HepG2 (cell line): ENCODE measurements around the gene NFKB2. TPM values are rescaled to one million over a fixed set of nuclear protein-coding genes. Genes with fewer than 3 reads are reported as not detected.

ENCODE experiments used
- ATAC-seq: fragments of 200-7000 bp; cut with Tn5 transposase; 3 replicates; pipeline ENCODE4 v1.9.1; 2020; ENCODE audit warnings: mild to moderate bottlenecking, moderate library complexity
- BruUV-seq: library from RNA; stranded (reverse); fragments of 400-500 nt; replicated peaks from 2 replicates; lab custom pipeline; 2021; lab: Mats Ljungman, UMichigan
- CTCF ChIA-PET: fragments of 300-600 bp; formaldehyde crosslinking; extraction: SDS; loops from one replicate; lab custom pipeline; 2021; ENCODE audit warnings: low total read pairs, inconsistent platforms, low intra/inter-chr PET ratio; lab: Yijun Ruan, JAX
- POLR2A ChIA-PET: fragments of 350-600 bp; sonication (Branson Sonifier 250); formaldehyde crosslinking; loops from one replicate; lab custom pipeline; 2020; ENCODE audit warnings: antibody characterized with exemption, inconsistent platforms; lab: Yijun Ruan, JAX
- DNase-seq: peaks from one replicate; pipeline ENCODE4 v3.0.0-alpha.2; 2015; ENCODE audit warnings: low spot score
- FAIRE-seq: peaks from 3 replicates; lab custom pipeline; 2011; peaks lifted over from hg19 to GRCh38; lab: Jason Lieb, UNC
- H2AFZ ChIP-seq: one replicate; pipeline ENCODE4 v1.6.1; 2011; ENCODE audit warnings: low read length, inconsistent platforms
- H3K27ac ChIP-seq: fragments of 300-600 bp; 3 replicates; pipeline ENCODE4 v1.8.0; 2011; ENCODE audit warnings: mixed run types, mild to moderate bottlenecking, mixed read lengths, low read length, inconsistent platforms; ENCODE audit not compliant: insufficient read depth; ENCODE audit errors: extremely low read length
- H3K27me3 ChIP-seq, 2 experiments: fragments of 200-600 bp in 1 of 2; 2 replicates in 1 of 2; 3 replicates in 1 of 2; pipeline versions ENCODE4 v1.6.0 to v1.8.0; 2011; ENCODE audit warnings: low read length in 2 of 2, mild to moderate bottlenecking in 2 of 2, moderate library complexity in 2 of 2, inconsistent platforms in 1 of 2; ENCODE audit not compliant: insufficient read depth in 2 of 2, control insufficient read depth in 1 of 2
- H3K36me3 ChIP-seq, 2 experiments: fragments of 200-600 bp in 1 of 2; replicated peaks in 1 of 2; 2 replicates in 1 of 2; 3 replicates in 1 of 2; pipeline versions ENCODE4 v1.5.1 to v1.8.0; 2011; ENCODE audit warnings: low read length in 2 of 2, inconsistent platforms in 1 of 2; ENCODE audit not compliant: insufficient read depth in 2 of 2, control insufficient read depth in 1 of 2
- H3K4me1 ChIP-seq: 2 replicates; pipeline ENCODE4 v1.5.1; 2012; ENCODE audit warnings: low read length, inconsistent platforms; ENCODE audit not compliant: insufficient read depth
- H3K4me2 ChIP-seq: 2 replicates; pipeline ENCODE4 v1.6.0; 2011; ENCODE audit warnings: low read depth, low read length, inconsistent platforms
- H3K4me3 ChIP-seq, 3 experiments: fragments of 200-600 bp in 1 of 3; sonication (generic), shearing (Covaris generic) in 1 of 3; replicated peaks in 1 of 3; 2 replicates each; pipeline ENCODE4 v1.5.1; 2011 to 2016; ENCODE audit warnings: low read length in 3 of 3, inconsistent platforms in 2 of 3, low read depth in 2 of 3, mild to moderate bottlenecking in 2 of 3, control low read depth in 1 of 3, mixed read lengths in 1 of 3; ENCODE audit not compliant: insufficient read depth in 1 of 3
- H3K79me2 ChIP-seq: one replicate; pipeline ENCODE4 v1.6.1; 2011; ENCODE audit warnings: low read length, inconsistent platforms; ENCODE audit not compliant: insufficient read depth
- H3K9ac ChIP-seq: 2 replicates; pipeline ENCODE4 v1.6.0; 2011; ENCODE audit warnings: mild to moderate bottlenecking, low read depth, low read length, inconsistent platforms; ENCODE audit not compliant: insufficient read depth
- H3K9me3 ChIP-seq: 2 replicates; pipeline ENCODE4 v1.5.1; 2012; ENCODE audit warnings: mild to moderate bottlenecking, low read length
- H4K20me1 ChIP-seq: 2 replicates; pipeline ENCODE4 v1.6.0; 2011; ENCODE audit warnings: inconsistent platforms, mild to moderate bottlenecking, low read length, moderate library complexity; ENCODE audit not compliant: insufficient read depth
- BORCS8-MEF2B ChIP-seq: sonication (generic); formaldehyde crosslinking; IDR thresholded peaks from 2 replicates; pipeline ENCODE4 v1.8.0; 2022; ENCODE audit warnings: mild to moderate bottlenecking, missing genetic modification reagents
- CEBPB ChIP-seq: IDR thresholded peaks from 2 replicates; pipeline ENCODE4 v1.6.1; 2011; ENCODE audit warnings: low read depth, low read length, improper control_type of control experiment, borderline replicate concordance
- CREM ChIP-seq, 2 experiments: sonication (generic) in 1 of 2; formaldehyde crosslinking in 1 of 2; IDR thresholded peaks; 2 replicates each; pipeline versions ENCODE4 v1.4.0 to v1.6.1; 2016 to 2020; ENCODE audit warnings: antibody characterized with exemption in 1 of 2, mild to moderate bottlenecking in 1 of 2, missing genetic modification reagents in 1 of 2
- HDAC6 ChIP-seq: fragments of 200-600 bp; sonication (generic); IDR thresholded peaks from 2 replicates; pipeline ENCODE4 v1.7.0; 2017; ENCODE audit warnings: mild to moderate bottlenecking, antibody characterized with exemption, low read length, low read depth
- HNRNPLL ChIP-seq: fragments of 200-400 bp; formaldehyde crosslinking; IDR thresholded peaks from 2 replicates; pipeline ENCODE4 v1.6.1; 2017; ENCODE audit warnings: mild to moderate bottlenecking, low read depth, low read length; ENCODE audit not compliant: poor library complexity, severe bottlenecking
- PHF21A ChIP-seq: sonication (generic); formaldehyde crosslinking; IDR thresholded peaks from 2 replicates; pipeline ENCODE4 v1.5.0; 2020; ENCODE audit warnings: mild to moderate bottlenecking, missing genetic modification reagents
- TAF1 ChIP-seq: sonication (generic); formaldehyde crosslinking; IDR thresholded peaks from 2 replicates; pipeline ENCODE4 v1.4.0; 2020; ENCODE audit warnings: missing genetic modification reagents
- TCF7 ChIP-seq: sonication (generic); IDR thresholded peaks from 2 replicates; pipeline ENCODE4 v1.6.1; 2016; ENCODE audit warnings: antibody characterized with exemption, low read depth
- YEATS2 ChIP-seq: sonication (generic); formaldehyde crosslinking; IDR thresholded peaks from 2 replicates; pipeline ENCODE4 v1.4.0; 2020; ENCODE audit warnings: missing genetic modification reagents, borderline replicate concordance
- ZFP62 ChIP-seq: sonication (generic); formaldehyde crosslinking; IDR thresholded peaks from 2 replicates; pipeline ENCODE4 v1.4.0; 2020; ENCODE audit warnings: missing genetic modification reagents
- ZNF234 ChIP-seq: sonication (generic); formaldehyde crosslinking; conservative IDR thresholded peaks from 2 replicates; pipeline ENCODE4 v1.5.1; 2020; ENCODE audit warnings: mild to moderate bottlenecking, missing genetic modification reagents
- ZNF672 ChIP-seq: sonication (generic); formaldehyde crosslinking; IDR thresholded peaks from 2 replicates; pipeline ENCODE4 v1.8.1; 2022; ENCODE audit warnings: missing genetic modification reagents
- WGBS: methylation state at CpG from one replicate; pipeline ENCODE4 v1.1.6; 2017; ENCODE audit warnings: low lambda C conversion rate; 5-methylcytosine and 5-hydroxymethylcytosine counted together
- in situ Hi-C: cut with HindIII; loops from 2 replicates; pipeline ENCODE4 v1.10.0; 2017; ENCODE audit warnings: low pct_unique_long_range_greater_than_20kb; ENCODE audit not compliant: extremely low pct_ligation_motif_present
- intact Hi-C: fragments of 100-400 bp; cut with micrococcal nuclease; formaldehyde crosslinking; loops from one replicate; pipeline ENCODE4 v1.10.0; 2022; ENCODE audit not compliant: unreplicated experiment
- polyA plus RNA-seq, 8 experiments: library from polyadenylated mRNA; depleted of rRNA in 3 of 8; stranded (reverse) in 7 of 8; unstranded in 1 of 8; fragments of >200 nt; fragmentation: Illumina TruSeq in 4 of 8; extraction: Trizol in 4 of 8; gene quantifications; 2 replicates each; pipeline versions ENCODE4 v1.2.1 to v1.2.3, GENCODE V29; 2011 to 2016; ENCODE audit warnings: low read depth in 4 of 8, missing spikeins in 1 of 8, mixed read lengths in 1 of 8; ENCODE audit not compliant: insufficient read depth in 1 of 8
- total RNA-seq, 5 experiments: library from RNA; depleted of rRNA; stranded (reverse); fragments of >200 nt; fragmentation: Illumina TruSeq; extraction: Trizol; gene quantifications; 2 replicates each; pipeline ENCODE4 v1.2.3, GENCODE V29; 2016; ENCODE audit warnings: low read depth in 1 of 5
- TF ChIP-seq, protein P1 (sequence below): sonication (generic); formaldehyde crosslinking; IDR thresholded peaks from 2 replicates; pipeline ENCODE4 v1.5.0; 2020; ENCODE audit warnings: missing genetic modification reagents, mild to moderate bottlenecking, borderline replicate concordance

The NFKB2 gene
- total and polyA plus RNA-seq, 2 of the 13 experiments (the other 11 are each of a cell fraction or from before 2014, with no cell fraction given) = 7.7 to 12.5 TPM

DNA sequence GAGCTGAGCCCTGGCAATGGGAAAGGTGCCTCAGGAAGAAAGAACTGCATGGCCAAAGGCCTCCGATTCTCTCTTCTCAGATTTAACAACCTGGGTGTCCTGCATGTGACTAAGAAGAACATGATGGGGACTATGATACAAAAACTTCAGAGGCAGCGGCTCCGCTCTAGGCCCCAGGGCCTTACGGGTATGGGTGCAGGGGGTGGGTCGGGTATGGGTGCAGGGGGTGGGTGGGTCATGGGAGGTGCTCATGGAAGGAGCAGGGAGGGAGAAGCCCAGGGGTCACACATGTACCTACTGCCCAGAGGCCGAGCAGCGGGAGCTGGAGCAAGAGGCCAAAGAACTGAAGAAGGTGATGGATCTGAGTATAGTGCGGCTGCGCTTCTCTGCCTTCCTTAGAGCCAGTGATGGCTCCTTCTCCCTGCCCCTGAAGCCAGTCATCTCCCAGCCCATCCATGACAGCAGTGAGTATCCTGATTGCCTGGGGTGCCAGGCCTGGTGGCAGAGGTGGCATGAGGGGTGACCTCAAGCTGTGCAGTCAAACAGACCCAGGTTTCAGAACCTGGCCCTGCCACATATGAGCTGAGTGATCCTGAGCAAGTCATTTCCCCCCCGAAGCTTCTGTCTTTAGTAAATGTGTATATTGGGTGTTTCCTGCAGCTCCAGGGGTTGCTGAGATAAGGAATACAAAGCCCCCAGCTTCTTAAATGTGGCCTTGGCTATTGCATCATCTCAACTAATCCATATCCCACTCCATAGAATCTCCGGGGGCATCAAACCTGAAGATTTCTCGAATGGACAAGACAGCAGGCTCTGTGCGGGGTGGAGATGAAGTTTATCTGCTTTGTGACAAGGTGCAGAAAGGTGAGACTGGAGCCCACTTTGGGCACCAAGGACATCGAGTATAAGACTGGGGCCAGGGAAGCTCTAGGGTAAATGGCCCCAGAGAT, 2.0 kb downstream of the NFKB2 start:
- DNase-seq (no peak), ATAC-seq (no peak), FAIRE-seq (no peak)
- no peak overlapping the region for H3K4me2 ChIP-seq
- BruUV-seq = no TSS peak
- peaks cover 3% of the 10 kb centered on the region for H3K79me2 ChIP-seq
- H3K36me3 ChIP-seq = peaks cover 0 to 4% of the 10 kb centered on the region in 2 experiments; a peak in 1 of 5 replicates
- no peak overlapping the region for H3K27ac ChIP-seq
- peaks cover 0 to 7% of the 10 kb centered on the region in 2 experiments; a peak in 2 of 5 replicates for H3K27me3 ChIP-seq
- ChIA-PET POLR2A (interaction anchor here (2.6 kb wide), 2 partner anchors 24 to 34 kb away, joined by 9 to 10 read pairs; partner anchors contain the start of genes CUEDC2 and FBXL15), CTCF (no interaction called here)
- H3K4me1 ChIP-seq = peaks cover 37% of the 10 kb centered on the region
- no peak for TF ChIP-seq BORCS8-MEF2B (CRISPR knock-in tag)
- TF ChIP-seq CEBPB = peak; percentile 37; the same call in 1 of the 2 replicates
- WGBS = 97% methylated on average over 14 of the region's 14 CpGs
- H3K9me3 ChIP-seq = no peaks in the 10 kb centered on the region
- H3K4me3 ChIP-seq = no peak overlapping the region
- intact Hi-C loops = loop anchor here (2.0 kb wide), 1 partner anchor 167 kb away; no protein-coding TSS in a partner anchor
- in situ Hi-C loops = no loop called here
- no peaks in the 10 kb centered on the region for H4K20me1 ChIP-seq
- H3K9ac ChIP-seq = no peak overlapping the region
- H2AFZ ChIP-seq = no peak overlapping the region

DNA sequence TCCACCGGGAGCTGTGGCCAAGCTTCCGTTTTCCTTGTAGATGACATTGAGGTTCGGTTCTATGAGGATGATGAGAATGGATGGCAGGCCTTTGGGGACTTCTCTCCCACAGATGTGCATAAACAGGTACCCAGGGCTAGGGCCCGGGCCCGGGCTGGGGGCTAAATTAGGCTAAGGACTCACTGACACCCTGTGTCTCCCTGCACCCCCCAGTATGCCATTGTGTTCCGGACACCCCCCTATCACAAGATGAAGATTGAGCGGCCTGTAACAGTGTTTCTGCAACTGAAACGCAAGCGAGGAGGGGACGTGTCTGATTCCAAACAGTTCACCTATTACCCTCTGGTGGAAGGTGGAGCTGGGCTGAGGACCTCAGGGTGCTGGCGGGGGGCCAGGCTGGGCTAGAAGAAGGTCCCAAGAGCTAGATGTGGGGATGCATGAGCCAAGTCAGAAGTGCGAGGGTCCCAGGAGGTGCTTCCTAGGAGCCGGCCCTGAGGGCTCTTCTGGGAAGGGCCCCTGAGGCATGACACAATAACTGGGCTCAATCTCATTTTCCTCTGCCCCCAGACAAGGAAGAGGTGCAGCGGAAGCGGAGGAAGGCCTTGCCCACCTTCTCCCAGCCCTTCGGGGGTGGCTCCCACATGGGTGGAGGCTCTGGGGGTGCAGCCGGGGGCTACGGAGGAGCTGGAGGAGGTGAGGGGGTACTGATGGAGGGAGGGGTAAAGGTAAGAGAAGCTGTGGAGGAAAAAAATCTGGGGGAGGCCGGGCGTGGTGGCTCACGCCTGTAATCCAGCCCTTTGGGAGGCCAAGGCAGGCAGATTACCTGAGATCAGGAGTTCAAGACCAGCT, 2.9 kb downstream of the NFKB2 start:
- Histone ChIP-seq H3K27ac (no peak overlapping the region), H3K36me3 (peaks cover 0 to 4% of the 10 kb centered on the region in 2 experiments; a peak in 1 of 5 replicates), H3K4me1 (peaks cover 28% of the 10 kb centered on the region), H3K4me2 (peak overlapping the region; percentile 66), H3K9me3 (no peaks in the 10 kb centered on the region), H3K9ac (0 out of 2 replicates have a peak overlapping the region, but pooled peaks have one; percentile 65), H3K27me3 (no peaks in the 10 kb centered on the region; a peak in 1 of 5 replicates), H3K4me3 (0 out of 6 replicates have a peak overlapping the region, but pooled peaks of 1 of the 3 experiments have one; percentile 78), H3K79me2 (peaks cover 3% of the 10 kb centered on the region), H2AFZ (no peak overlapping the region), H4K20me1 (no peaks in the 10 kb centered on the region)
- BruUV-seq = no TSS peak
- ChIA-PET POLR2A (interaction anchor here (1.1 to 2.6 kb wide), 3 partner anchors 23 to 63 kb away, joined by 5 to 10 read pairs (median 9); partner anchors contain the start of genes CUEDC2 and FBXL15), CTCF (interaction anchor here (1.3 kb wide), 1 partner anchor 168 kb away, joined by 12 read pairs; no protein-coding TSS in a partner anchor)
- no peak for ATAC-seq
- in situ Hi-C loops (no loop called here), intact Hi-C loops (loop anchor here (2.0 kb wide), 1 partner anchor 168 kb away; no protein-coding TSS in a partner anchor)
- no peak for FAIRE-seq
- no peak for DNase-seq
- 96% methylated on average over 19 of the region's 21 CpGs for WGBS
- no peak for TF ChIP-seq CREM (IDR thresholded peaks at IDR 0.05)
- TF ChIP-seq CREM (CRISPR knock-in tag; IDR thresholded peaks at IDR 0.05) = no peak
- TF ChIP-seq, protein P1, sequence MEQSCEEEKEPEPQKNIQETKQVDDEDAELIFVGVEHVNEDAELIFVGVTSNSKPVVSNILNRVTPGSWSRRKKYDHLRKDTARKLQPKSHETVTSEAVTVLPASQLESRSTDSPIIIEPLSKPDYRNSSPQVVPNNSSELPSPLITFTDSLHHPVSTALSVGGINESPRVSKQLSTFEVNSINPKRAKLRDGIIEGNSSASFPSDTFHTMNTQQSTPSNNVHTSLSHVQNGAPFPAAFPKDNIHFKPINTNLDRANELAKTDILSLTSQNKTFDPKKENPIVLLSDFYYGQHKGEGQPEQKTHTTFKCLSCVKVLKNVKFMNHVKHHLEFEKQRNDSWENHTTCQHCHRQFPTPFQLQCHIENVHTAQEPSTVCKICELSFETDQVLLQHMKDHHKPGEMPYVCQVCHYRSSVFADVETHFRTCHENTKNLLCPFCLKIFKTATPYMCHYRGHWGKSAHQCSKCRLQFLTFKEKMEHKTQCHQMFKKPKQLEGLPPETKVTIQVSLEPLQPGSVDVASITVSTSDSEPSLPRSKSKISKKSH = no peak
- no peak for TF ChIP-seq YEATS2 (CRISPR knock-in tag)
- TF ChIP-seq ZNF234 = no peak
- no peak for TF ChIP-seq HNRNPLL
- TF ChIP-seq ZFP62 (CRISPR knock-in tag) = no peak
- TF ChIP-seq ZNF672 (CRISPR knock-in tag) = no peak
- TF ChIP-seq TCF7 = no peak
- no peak for TF ChIP-seq PHF21A
- TF ChIP-seq HDAC6 = no peak
- no peak for TF ChIP-seq TAF1 (CRISPR knock-in tag)
